NCI-H2227 (cell line): Measurements from ENCODE around the gene TEX19.

Source experiments
- DNase-seq: peaks from one replicate; lab custom pipeline; 2025; ENCODE audit not compliant: unreplicated experiment; lab: John Stamatoyannopoulos, UW

TEX19 gene

DNA sequence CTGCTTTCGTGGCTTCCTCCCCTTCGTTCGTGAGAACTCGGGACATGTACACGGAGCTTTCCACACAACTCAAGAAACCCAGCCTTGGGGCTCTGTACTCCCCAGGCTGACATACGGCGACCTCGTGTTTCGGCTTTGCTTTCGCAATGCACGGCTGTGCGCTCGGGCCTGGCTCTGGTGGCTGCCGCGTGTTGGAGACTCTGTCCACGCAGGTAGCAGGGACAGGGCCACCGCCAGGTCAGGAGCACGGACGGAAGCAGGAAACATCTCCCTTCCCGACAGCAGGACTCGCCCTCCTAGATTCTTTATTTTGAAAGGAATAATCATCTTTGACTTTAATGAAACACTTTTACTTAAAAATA, 29.9 kb downstream of the TEX19 start:
- DNase-seq: no peak

DNA sequence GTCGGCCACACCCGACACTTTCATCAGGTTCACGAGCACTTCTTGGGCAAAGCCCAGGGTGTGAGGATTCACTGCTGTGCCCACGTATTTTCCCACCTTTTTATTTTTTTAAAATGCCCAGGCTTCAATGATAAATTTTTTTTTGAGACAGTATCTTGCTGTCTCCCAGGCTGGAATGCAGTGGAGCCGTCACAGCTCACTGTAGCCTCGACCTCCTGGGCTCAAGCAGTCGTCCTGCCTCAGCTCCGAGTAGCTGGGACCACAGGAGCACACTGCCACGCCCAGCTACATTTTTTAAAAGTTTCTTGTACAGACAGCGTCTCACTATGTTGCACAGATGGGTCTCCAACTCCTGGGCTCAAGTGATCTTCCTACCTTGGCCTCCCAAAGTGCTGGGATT, 30.3 kb downstream of the TEX19 start:
- no peak for DNase-seq

DNA sequence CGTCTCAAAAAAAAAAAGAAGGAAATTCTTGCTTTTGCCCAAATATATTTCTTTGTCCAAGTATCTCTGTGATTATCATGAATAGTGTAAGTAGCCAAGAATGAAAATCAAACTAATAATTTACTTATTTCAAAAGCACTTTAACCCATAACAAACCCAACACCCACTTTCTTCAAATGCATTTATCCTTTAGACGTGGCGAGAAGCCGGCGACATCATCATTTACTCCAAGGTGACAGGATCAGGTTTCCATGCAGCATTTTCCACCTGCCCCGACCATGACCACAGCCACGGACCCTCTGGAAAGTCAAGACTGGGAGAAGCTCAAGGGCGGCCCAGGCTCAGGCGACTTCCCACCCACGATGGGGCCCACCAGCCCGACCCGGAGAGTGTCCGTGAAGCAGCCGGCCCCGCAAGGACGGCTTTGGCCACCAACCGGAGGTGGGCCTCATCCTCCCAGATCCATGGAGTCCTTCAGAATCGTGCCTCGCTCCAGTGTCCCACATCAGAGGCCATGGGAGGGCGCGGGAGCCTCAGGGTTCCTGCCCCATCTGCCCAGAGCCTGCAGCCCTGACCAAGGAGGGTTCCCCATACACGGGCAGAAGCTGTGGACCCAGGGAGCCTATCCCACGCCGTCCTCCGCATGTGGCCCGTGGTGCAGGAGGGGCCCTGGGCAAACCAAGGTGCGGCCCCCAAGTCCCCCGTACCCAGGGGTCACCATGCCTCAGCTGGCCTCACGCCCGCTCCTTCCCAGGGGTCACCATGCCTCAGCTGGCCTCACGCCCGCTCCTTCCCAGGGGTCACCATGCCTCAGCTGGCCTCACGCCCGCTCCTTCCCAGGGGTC, 31.2 kb downstream of the TEX19 start:
- no peak for DNase-seq

DNA sequence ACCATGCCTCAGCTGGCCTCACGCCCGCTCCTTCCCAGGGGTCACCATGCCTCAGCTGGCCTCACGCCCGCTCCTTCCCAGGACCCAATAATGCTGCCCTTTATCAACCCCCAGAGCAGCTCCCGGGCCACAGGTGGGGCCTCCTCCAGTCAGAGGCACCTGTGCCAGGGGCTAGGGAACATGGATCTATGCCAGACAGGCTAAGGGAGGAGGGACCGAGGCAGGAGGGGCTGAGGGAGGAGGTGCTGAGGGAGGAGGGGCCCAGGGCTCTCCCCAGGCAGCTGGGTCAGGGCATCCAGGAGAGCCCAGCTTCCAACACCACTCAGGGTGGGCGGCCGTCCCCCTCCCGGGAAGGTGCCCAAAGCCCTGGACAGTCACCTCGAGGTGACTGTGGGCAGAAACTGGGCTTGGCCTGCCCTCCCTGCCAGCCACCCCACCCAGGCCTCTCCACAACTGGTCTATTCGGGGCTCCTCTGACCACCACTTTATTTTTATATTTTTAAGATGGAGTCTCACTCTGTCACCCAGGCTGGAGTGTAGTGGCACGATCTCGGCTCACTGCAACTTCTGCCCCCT, 31.9 kb downstream of the TEX19 start:
- DNase-seq: no peak

DNA sequence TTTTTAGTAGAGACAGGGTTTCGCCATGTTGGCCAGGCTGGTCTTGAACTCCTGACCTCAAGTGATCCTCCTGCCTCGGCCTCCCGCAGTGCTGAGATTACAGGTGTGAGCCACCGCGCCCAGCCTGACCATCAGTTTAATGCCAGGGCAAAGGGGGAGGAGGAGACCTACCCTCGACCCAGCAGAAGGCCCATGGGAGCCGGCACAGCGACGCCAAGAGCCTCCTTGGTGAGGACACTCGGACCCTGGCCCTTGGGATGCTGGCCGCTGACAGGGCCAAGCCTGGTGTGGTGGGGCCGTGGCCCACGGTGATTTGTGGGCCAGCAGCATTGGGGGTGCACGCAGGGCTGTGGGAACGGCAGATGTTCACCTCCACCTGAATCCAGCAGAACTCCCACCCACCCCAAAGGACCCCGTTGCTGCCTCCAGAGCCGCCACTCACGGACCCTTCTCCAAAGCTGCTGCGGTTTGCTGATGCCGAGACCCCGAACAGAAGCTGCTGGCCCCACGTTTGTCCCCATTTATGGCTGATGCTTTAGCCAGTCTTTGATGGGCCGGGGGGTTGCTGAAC, 32.5 kb downstream of the TEX19 start:
- no peak for DNase-seq

DNA sequence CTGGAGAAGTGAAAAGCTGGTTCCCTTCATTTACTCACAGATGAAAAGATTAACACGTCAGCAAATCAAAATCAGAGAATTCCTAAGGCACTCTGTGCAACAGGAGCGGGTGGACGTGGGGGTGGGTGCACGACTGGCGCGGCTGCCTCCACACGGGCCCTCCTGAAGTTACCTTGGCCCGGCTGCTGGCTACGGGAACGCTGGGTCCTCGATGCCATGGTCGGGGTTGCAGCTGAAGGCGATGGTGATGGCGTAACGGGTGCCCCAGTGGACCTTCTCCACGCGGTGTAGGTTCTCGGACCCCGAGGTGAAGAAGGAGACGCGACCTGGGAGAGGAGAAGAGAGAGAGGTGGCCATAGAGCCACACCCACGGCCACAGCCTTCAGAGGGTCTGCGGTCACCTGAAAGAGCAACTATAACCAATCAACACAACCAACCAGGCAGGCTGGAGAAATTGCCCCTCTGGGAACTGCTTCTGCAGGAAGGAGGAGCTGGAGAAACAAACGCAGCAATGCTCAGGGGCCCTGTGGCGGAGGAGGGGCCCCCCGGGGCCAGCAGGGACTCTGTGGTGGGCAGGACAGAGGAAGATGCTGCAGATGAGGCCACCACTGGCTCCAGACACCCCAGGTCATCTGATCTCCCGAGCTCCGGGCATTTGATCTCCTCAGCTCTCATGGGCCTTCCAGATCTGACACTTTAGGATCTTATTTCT, 33.3 kb downstream of the TEX19 start:
- DNase-seq: no peak

DNA sequence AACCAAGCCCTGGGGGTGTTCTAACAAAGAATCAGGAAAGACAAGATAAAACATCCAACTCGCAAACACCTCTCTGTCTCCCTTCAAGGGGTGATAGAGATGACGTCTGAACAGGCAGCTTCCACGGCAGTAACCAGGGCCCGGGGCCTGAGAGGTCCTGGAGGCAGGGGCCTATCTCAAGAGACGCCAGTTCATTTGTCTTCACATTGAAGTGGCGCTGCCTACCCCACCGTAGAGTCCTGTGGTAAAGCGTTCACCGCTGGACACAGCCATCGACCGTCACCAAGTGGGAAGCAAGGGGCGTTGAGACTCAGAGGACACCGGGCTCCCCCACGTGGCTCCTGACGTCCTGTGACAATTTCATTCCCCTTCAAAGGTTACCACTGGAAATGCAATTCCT, 33.9 kb downstream of the TEX19 start:
- DNase-seq: no peak

DNA sequence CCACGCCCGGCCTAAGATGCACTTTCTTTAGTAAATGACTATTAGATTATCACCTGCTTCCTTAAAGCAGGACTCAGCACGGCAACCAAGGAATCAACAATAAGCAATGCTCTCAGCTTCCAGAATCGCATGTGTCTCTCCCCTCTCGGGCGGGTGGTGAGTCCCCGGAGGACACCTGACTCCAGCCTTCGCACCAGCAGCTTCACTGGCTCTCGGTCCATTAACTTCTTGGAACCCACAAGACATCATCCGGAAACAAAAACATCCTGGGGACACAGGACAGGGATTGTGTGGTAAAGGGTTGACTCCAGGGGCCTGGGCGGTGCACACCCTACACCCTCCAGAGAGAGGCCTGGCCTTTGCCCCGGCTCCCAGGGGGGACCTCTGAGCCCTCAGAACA, 35.2 kb downstream of the TEX19 start:
- DNase-seq: no peak

DNA sequence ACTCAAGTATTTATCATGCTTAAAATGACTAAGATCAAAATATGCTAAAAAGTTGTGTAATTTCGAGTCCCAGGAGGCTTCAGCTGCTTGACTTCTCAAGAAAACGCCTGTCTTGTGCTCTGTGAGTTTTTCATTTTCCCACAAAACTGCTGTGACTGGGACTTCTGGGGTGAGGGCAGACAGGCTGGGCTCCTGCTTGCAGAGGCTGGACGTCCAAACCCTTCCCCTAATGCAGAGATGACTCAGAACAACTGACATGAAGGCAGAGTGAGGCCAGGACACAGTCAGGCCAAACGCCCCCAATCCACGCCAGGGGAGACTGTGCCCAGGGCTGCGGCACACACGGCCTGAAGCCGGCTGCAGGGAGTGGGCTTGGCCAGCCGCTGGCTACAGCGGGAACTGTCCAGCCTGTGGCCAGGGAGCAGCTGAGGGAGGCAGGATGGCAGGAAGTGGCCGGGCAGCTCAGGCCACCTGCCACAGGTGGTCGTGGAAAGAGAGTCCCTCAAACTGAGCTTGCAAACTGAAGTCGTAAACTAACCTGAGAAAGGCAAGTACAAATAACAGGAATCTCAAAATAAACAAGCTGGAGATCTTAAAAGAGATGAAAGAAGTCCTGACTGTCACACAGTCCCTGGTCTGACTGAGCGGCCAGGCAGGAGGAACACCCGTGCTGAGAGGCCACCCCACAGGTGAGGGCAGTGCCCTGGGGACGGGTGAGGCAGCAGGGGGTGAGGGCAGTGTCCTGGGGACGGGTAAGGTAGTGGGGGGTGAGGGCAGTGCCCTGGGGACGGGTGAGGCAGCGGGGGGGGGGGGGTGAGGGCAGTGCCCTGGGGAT, 37.8 kb downstream of the TEX19 start:
- DNase-seq: no peak

DNA sequence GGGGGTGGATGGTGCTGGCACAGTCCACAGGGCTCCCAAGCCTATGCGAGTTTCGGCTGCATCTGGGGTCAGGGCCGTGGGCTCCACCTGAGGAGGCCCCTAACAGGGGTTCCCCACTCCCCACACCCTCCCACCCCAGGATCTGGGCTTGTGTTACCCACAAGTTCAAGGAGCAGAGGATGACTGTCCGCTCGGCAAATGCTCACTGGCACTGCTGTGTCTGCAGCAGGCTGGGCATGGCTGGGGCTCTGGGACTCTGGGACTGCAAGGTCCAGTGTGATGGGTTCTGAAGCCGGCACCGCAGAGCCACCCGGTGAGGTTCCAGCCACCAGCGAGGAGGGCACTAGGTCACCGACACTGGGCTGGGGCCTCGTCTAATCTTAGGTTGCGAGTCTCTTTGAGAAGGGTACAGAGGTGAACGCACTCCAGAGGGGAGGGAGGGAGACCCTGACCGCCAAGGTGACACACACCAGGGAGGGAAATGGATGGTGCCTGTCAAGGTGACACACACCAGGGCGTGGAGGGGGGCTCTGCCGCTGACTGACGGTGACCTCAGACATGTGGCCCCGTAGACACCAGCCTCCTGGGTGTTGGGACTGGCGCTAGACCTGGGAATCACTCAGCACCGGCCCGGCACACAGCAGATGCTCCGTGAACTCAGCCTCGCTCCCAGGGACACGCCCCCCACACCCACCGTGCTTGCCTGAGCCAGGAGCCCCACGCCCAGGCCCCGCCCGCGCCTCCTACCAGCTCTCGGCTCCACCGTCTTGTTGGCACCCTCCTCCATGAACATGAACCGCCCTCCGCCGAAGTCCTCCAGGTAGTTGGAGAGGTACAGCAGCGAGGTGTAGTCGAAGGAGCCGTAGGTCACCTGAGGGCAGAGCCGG, 38.6 kb downstream of the TEX19 start:
- no peak for DNase-seq

DNA sequence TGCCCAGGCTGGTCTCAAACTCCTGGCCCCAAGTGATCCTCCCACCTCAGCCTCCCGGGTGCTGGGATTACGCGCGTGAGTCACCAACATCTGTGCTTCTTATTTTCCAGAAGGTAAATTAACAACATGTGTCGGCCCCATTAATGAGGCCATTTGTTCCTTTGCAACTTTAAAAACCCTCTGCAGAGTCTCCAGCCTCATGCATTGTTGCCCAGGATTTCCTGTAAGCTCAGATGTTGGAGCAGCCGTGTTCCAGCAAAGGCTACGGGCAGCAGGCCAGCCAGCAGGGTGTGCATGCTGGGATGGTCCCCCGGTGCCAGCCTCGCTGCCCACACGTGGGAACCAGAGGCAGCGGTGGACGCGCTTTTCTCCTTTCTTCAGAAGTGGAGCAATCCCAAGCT, 40.0 kb downstream of the TEX19 start:
- no peak for DNase-seq

DNA sequence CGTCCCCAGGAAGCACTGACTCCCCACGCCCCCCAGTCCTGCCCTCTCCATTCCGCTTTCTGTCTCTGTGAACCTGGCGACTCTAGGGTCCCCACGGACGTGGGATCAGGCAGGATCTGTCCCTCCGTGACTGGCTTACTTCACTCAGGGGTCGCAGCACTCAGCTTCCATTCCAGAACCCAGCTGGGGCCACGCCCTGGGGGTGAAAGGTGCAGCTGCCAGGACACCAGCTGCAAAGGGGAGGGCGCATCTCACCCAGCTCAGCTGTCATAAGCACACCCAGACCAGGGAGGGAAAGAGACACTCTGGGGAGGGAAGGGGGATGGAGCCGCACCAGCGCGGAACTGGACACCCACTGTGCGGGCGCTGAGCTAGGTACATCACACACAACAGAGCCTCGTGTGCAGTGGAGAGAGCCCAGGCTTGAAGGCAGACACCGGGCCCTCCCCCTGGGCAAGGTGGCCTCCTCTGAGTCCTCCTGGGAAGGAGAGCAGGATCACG, 40.6 kb downstream of the TEX19 start:
- DNase-seq: no peak

DNA sequence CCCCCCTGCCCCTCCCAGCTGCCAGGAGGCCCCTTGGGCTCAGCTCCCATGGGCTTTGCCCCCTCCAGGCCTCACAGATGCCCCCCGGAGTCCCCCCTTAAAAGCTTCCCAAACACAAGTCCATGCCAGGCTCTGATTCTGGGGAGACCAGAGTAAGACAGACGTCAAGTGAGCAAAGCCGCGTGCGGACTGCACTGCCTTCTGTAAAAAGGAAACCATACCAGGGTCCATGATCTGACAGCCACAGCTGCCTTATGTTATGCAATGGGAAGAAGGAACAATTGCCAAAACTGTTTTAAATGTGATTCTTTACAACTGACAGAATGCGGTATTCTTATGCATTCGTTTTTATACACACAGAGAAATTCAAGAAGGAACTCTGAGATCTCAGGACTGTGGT, 41.2 kb downstream of the TEX19 start:
- no peak for DNase-seq

DNA sequence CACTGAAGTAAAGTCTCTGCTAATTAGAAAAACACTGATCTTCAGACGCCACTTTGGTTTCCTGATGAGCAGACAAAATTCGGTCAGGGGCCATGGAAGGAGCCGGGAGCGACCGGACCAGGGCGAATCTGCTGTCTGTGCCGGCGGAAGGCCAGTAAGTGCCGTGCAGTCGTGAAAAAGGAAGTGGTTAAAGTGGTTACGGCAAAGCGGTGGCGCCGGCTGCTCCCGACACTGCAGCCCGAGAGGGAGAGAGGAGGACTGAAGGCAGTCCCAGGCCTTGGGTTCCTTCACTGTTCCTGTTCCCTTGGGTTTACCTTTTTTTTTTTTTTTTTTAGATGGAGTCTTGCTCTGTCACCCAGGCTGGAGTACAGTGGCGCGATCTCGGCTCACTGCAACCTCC, 41.8 kb downstream of the TEX19 start:
- DNase-seq: no peak

DNA sequence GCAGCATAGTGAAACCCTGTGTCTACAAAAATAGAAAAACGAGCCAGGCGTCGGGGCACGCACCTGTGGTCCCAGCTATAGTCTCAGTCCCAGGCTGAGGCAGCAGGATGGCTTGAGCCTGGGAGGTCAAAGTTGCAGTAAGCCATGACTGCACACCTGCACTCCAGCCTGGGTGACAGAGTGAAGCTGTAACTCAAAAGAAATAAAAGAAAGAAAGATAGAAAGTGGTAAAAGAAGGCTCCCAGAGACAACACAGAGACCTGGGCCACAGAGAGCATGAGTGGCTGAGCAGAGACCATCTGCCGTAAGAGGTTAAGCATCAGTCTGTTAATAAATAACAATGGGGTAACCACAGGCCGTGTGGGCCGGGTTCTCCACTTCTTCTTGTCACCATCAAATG, 43.8 kb downstream of the TEX19 start:
- DNase-seq: no peak

DNA sequence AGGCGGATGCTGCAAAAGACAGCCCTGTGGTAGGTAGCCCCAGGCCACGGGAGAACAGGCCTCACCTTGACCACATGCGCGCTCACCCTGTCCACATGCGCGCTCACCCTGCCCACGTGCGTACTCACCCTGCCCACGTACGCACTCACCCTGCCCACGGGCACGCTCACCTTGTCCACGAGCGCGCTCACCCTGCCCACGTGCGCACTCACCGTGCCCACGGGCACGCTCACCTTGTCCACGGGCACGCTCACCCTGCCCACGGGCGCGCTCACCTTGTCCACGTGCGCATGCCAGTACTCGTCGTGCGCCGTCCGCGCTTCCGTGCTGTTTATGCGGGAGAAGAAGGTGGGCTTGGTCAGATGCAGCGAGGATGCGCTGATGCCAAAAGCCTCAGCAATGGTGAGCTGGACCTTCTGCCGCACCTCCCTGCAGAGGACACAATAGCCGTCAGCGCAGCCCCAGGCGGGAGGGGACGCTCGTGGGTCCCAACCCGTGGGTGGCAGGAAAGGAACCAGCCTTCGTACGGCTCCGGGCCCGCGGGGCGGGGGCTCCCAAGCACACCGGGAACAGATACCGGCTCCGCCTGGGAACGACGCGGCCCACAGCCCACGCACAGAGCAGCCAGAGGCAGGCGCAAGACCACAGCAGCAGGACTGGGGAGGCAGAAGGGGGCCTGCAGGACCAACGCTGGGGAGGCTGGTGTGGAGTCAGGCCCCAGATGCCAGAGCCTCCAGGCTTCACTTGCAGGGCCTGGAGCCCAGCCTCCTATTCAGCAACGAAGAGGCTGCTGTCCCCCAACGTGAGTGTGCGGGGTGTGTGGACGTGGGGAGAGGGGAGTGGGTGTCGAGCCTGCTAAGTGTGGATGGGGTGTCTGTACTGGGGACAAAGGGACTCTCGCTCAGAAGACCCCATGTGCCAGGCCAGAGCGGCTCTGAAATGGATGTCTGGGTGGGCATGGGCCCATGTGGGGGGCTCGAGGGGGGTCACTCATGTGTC, 44.9 kb downstream of the TEX19 start:
- no peak for DNase-seq

DNA sequence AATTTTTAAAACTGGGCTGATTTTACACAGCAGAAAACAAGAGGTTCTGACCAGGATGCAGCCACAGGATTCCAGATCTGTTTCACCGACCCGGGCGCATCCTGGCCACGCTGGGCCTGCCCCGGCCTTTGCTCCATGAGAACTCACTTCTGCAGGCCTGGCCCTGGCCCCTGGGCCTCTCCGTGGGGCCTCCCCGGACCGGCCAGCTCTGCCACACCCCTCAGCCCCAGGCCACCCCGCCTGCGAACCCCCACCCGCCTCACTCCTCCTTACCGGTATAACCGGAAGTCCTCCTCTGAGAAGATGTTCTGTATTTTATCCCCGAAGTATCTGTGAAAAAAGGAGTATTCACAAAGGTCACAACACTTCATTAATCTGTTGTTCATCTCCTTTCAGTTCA, 46.0 kb downstream of the TEX19 start:
- DNase-seq: no peak

DNA sequence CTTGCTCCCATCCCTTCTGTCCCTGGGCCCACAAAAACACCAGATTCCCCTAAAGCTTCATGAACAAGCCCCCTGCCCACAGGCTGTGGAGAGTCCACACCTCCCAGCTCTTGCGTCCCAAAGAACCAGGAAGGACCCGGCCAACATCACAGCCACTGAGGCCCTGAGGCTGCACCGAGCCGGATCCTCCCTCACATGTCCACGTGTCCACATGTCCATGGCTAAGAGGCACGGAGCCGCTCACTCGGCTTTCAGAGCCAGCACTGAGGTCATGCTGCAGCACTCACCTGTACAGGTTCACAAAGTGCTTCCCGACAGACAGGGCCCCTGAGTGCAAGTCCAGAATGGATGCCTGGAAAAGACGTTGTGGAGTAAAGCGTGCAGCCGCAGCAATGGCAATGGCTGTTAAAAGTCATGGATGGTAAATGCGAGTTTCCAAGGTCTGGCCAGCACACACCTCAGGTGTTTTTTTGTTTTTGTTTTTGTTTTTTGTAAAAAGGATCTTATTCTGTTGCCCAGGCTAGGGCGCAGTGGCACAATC, 47.2 kb downstream of the TEX19 start:
- no peak for DNase-seq
